Muscle of leg (tissue), 11 donors: ENCODE data around the gene LMBR1. TPM values are rescaled to one million over a fixed set of nuclear protein-coding genes. Genes with fewer than 3 reads are reported as not detected.
"Not testable (repeated sequence)": the region's sequence is repeated elsewhere in the genome, so short reads cannot be mapped to it uniquely, and the experiment has no call there.

Experiments used
- DNase-seq: peaks from one replicate; pipeline ENCODE4 v3.0.0; 2013
- H3K27ac ChIP-seq: one replicate; pipeline ENCODE4 v1.5.1; 2013; ENCODE audit warnings: mild to moderate bottlenecking, low read length, control low read depth
- H3K27me3 ChIP-seq: one replicate; pipeline ENCODE4 v1.6.1; 2013; ENCODE audit warnings: low read length; ENCODE audit not compliant: control insufficient read depth, insufficient read depth
- H3K36me3 ChIP-seq: one replicate; pipeline ENCODE4 v1.6.1; 2013; ENCODE audit warnings: low read length; ENCODE audit not compliant: control insufficient read depth, insufficient read depth
- H3K4me1 ChIP-seq: one replicate; pipeline ENCODE4 v1.6.1; 2013; ENCODE audit warnings: low read length; ENCODE audit not compliant: control insufficient read depth, insufficient read depth
- H3K4me3 ChIP-seq: one replicate; pipeline ENCODE4 v1.5.1; 2013; ENCODE audit warnings: low read length, control low read depth
- H3K9me3 ChIP-seq: replicated peaks from 2 replicates; pipeline ENCODE4 v1.6.1; 2013; ENCODE audit warnings: low read depth, low read length; ENCODE audit not compliant: control insufficient read depth
- WGBS: methylation state at CpG from one replicate; pipeline ENCODE4 v1.1.5; 2013; ENCODE audit warnings: missing lambda C conversion rate; ENCODE audit not compliant: insufficient coverage; 5-methylcytosine and 5-hydroxymethylcytosine counted together
- polyA plus RNA-seq, 8 donors: library from polyadenylated mRNA; unstranded; fragments of 120-200 nt; gene quantifications; one replicate each; pipeline versions ENCODE4 v1.2.1 to v1.2.3, GENCODE V29; 2013; ENCODE audit warnings: inconsistent platforms in 1 of 8, low replicate concordance in 1 of 8; ENCODE audit not compliant: insufficient read length in 8 of 8, insufficient read depth in 1 of 8
- total RNA-seq: library from RNA; stranded (reverse); fragments of 120-200 nt; gene quantifications from one replicate; pipeline ENCODE4 v1.2.4, GENCODE V29; 2013

The LMBR1 gene
- total and polyA plus RNA-seq, 9 donors: 25.3 to 42.8 (median 30.8) TPM

GRCh38 chr7:156854654-156855053 lies 38.3 kb downstream of the LMBR1 start:
- H3K4me1 ChIP-seq: no peaks in the 10 kb centered on the region
- no peaks in the 10 kb centered on the region for H3K36me3 ChIP-seq
- H3K4me3 ChIP-seq: no peak overlapping the region
- no CpG with 5 or more reads among the region's 5 CpGs for WGBS
- H3K9me3 ChIP-seq: peaks cover 21% of the 10 kb centered on the region
- no peak for DNase-seq
- H3K27me3 ChIP-seq: no peaks in the 10 kb centered on the region
- H3K27ac ChIP-seq: no peak overlapping the region

DNA sequence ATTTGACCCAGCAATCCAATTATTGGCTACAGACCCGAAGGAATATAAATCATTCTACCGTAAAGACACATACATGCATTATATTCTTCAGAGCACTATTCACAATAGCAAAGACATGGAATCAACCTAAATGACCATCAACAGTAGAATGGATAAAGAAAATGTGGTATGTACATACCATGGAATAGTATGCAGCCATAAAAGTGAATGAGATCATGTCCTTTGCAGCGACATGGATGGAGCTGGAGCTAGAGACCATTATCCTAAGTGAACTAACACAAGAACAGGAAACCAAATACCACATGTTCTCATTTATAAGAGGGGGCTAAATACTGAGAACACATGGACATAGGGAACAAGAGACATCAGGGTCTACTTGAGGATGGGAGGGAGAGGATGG lies 44.0 kb downstream of the LMBR1 start:
- Histone ChIP-seq H3K9me3 (peaks cover 7% of the 10 kb centered on the region), H3K36me3 (no peaks in the 10 kb centered on the region), H3K27ac (no peak overlapping the region), H3K27me3 (no peaks in the 10 kb centered on the region), H3K4me3 (no peak overlapping the region), H3K4me1 (no peaks in the 10 kb centered on the region)
- no peak for DNase-seq
- WGBS: no CpG with 5 or more reads among the region's 3 CpGs

- Histone ChIP-seq H3K27me3 (no peaks in the 10 kb centered on the region), H3K4me1 (peaks cover 2% of the 10 kb centered on the region), H3K9me3 (peaks cover 6% of the 10 kb centered on the region), H3K4me3 (no peak overlapping the region), H3K27ac (no peak overlapping the region), H3K36me3 (no peaks in the 10 kb centered on the region)
- WGBS: no CpG with 5 or more reads among the region's 5 CpGs
- no peak for DNase-seq
Observed at GRCh38 chr7:156845379-156846101, 47.4 kb downstream of the LMBR1 start.

DNA sequence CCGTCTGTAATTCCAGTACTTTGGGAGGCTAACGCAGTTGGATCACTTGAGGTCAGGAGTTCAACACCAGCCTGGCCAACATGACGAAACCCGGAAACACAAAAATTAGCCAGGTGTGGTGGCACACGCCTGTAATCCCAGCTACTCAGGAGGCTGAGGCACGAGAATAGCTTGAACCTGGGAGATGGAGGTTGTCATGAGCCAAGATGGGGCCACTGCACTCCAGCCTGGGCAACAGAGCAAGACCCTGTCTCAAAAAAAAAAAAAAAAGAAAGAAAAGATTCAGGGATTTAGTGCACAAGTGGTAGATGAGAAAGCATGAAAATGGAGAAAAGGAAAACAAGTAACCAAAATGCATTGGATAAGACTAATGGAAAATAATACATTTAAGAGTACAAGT lies 49.4 kb downstream of the LMBR1 start:
- not testable (repeated sequence) for DNase-seq, H3K9me3 ChIP-seq, H3K27me3 ChIP-seq, H3K27ac ChIP-seq, H3K4me1 ChIP-seq, H3K4me3 ChIP-seq, H3K36me3 ChIP-seq
- WGBS: 76% methylated on average over 5 of the region's 6 CpGs

GRCh38 chr7:156843157-156843556 lies 49.8 kb downstream of the LMBR1 start:
- DNase-seq: no peak
- no peak overlapping the region for H3K4me3 ChIP-seq
- peaks cover 2% of the 10 kb centered on the region for H3K4me1 ChIP-seq
- no peaks in the 10 kb centered on the region for H3K9me3 ChIP-seq
- WGBS: no CpG with 5 or more reads among the region's 2 CpGs
- no peaks in the 10 kb centered on the region for H3K36me3 ChIP-seq
- H3K27ac ChIP-seq: no peak overlapping the region
- H3K27me3 ChIP-seq: no peaks in the 10 kb centered on the region

GRCh38 chr7:156842740-156843140 lies 50.2 kb downstream of the LMBR1 start:
- peaks cover 2% of the 10 kb centered on the region for H3K4me1 ChIP-seq
- peak; percentile 63 for DNase-seq
- H3K4me3 ChIP-seq: no peak overlapping the region
- H3K36me3 ChIP-seq: no peaks in the 10 kb centered on the region
- WGBS: 13% methylated on average over 2 of the region's 2 CpGs
- H3K27ac ChIP-seq: no peak overlapping the region
- H3K9me3 ChIP-seq: no peaks in the 10 kb centered on the region
- no peaks in the 10 kb centered on the region for H3K27me3 ChIP-seq

DNA sequence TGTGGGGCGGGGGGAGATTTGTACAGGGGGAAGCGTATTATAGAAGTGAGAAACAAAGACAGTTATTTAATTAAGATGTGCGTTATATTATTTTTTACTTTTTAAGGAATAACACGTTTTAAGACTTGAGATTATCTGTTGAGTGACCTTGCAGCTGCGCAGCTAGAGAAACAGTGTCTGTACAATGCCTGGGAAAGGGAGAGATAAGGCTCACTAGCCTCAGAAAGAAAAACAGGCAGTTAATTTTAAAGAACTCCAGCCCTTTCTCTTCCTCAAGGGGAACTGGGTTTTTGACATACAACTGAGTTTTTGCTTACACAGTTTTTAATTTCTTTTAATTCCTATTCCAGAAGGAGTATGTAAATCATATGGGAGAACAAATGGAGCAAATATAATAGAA lies 50.7 kb downstream of the LMBR1 start:
- Histone ChIP-seq H3K9me3 (no peaks in the 10 kb centered on the region), H3K36me3 (no peaks in the 10 kb centered on the region), H3K27ac (no peak overlapping the region), H3K4me3 (no peak overlapping the region), H3K27me3 (no peaks in the 10 kb centered on the region), H3K4me1 (peaks cover 2% of the 10 kb centered on the region)
- DNase-seq: no peak
- no CpG with 5 or more reads among the region's 5 CpGs for WGBS

GRCh38 chr7:156841497-156841896 lies 51.5 kb downstream of the LMBR1 start:
- Histone ChIP-seq H3K4me3 (no peak overlapping the region), H3K9me3 (no peaks in the 10 kb centered on the region), H3K27me3 (no peaks in the 10 kb centered on the region), H3K4me1 (peaks cover 2% of the 10 kb centered on the region), H3K36me3 (no peaks in the 10 kb centered on the region), H3K27ac (no peak overlapping the region)
- DNase-seq: no peak
- WGBS: 79% methylated on average over 1 of the region's 2 CpGs

DNA sequence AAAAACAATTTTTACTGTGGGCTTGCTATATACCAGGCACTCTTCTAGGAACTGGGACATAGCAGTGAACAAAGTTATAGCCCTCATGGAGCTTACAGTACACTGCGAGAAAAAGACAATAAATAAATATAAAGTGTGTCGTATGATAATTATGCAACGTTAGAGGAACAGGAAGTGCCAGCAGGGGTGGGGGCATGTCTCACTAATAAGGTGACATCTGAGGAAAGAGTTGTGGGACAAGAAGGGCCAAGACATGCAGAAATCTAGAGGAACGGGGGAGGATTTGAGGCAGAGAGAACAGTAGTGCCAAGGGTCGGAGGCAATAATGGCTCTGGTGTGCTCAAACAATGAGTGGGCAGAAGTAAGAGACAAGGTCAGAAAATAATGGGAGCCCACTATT lies 52.8 kb downstream of the LMBR1 start:
- DNase-seq: no peak
- Histone ChIP-seq H3K9me3 (no peaks in the 10 kb centered on the region), H3K27ac (no peak overlapping the region), H3K36me3 (no peaks in the 10 kb centered on the region), H3K4me3 (no peak overlapping the region), H3K27me3 (no peaks in the 10 kb centered on the region), H3K4me1 (peaks cover 2% of the 10 kb centered on the region)
- WGBS: 84% methylated on average over 5 of the region's 5 CpGs

DNA sequence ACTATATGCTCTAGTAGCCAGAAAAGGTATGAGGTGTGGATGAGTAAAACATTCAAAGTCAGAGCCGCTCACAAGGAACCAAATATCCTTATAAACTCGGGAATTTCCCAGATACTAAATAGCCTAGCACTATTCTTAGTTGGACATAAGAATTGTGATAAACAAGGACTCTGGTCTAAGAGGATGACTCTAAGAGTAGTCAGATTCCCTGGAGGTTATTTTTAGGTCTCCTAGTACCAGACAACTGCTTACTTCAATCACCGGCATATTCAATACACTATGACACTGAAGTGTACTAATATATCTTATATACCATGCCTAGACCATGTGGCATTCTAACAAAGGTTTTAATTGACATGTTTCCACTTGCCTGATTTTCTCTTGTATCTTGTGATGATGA lies 56.5 kb downstream of the LMBR1 start:
- peak overlapping the region; percentile 23 for H3K27ac ChIP-seq
- H3K4me3 ChIP-seq: no peak overlapping the region

DNA sequence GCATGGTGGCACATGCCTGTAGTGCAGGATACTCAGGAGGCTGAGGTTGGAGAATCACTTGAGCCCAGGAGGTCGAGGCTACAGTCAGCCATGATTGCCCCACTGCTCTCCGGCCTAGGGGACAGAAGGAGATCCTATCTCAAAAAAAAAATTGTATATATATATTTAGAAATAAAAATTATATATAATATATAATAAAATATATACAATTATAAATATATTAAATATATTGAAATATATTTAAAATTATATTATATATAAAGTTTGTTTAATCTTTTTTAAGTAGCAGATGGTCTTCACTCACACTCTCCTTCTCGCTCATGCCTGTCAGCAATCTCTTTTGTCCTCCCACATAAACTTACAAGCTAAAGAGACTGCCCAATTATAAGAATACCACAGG lies 58.5 kb downstream of the LMBR1 start:
- H3K27me3 ChIP-seq: no peaks in the 10 kb centered on the region
- DNase-seq: no peak
- 80% methylated on average over 1 of the region's 3 CpGs for WGBS
- H3K27ac ChIP-seq: no peak overlapping the region
- no peaks in the 10 kb centered on the region for H3K36me3 ChIP-seq
- H3K4me1 ChIP-seq: no peaks in the 10 kb centered on the region
- H3K4me3 ChIP-seq: no peak overlapping the region
- H3K9me3 ChIP-seq: no peaks in the 10 kb centered on the region

More for the DNA sequence above, 56.5 kb downstream of the LMBR1 start:
- DNase-seq: peak; percentile 52
- no peaks in the 10 kb centered on the region for H3K4me1 ChIP-seq
- no peaks in the 10 kb centered on the region for H3K27me3 ChIP-seq
- no peaks in the 10 kb centered on the region for H3K9me3 ChIP-seq
- H3K36me3 ChIP-seq: no peaks in the 10 kb centered on the region
- no CpG with 5 or more reads among the region's 3 CpGs for WGBS
